ENCODE data around the gene SHC2. TPM values are rescaled to one million over a fixed set of nuclear protein-coding genes. Genes with fewer than 3 reads are reported as not detected.

The SHC2 gene
- total and polyA plus RNA-seq, 9 of the 15 experiments (the other 6 are each of a cell fraction or from before 2014, with no cell fraction given), result 0.14 to 0.36 (median 0.17) TPM; not detected in 5

- intact Hi-C loops (cut with micrococcal nuclease) (no loop called here), in situ Hi-C loops (cut with MboI) (no loop called here)
- no peak overlapping the region for H3K4me3 ChIP-seq
- no TSS peak for BruUV-seq (replicated peaks)
- H3K4me1 ChIP-seq (replicated peaks in 1 of 2; ENCODE audit: control insufficient read depth in 2 of 2, insufficient read depth in 2 of 2, low read length in 2 of 2), result peaks cover 5 to 49% of the 10 kb centered on the region in 2 experiments
- peaks cover 0 to 9% of the 10 kb centered on the region in 2 experiments; a peak in 3 of 5 replicates for H3K27me3 ChIP-seq (ENCODE audit: control insufficient read depth in 2 of 2, insufficient read depth in 2 of 2, low read length in 2 of 2)
- no peak for ATAC-seq
- H2AFZ ChIP-seq (ENCODE audit: low read depth, low read length), result no peak overlapping the region
- no peaks in the 10 kb centered on the region for H3K36me3 ChIP-seq (ENCODE audit: control insufficient read depth, insufficient read depth, low read length)
- H3K4me2 ChIP-seq (ENCODE audit: insufficient read depth, low read length), result no peak overlapping the region
- H3K9me3 ChIP-seq (replicated peaks; ENCODE audit: control insufficient read depth, insufficient read depth, low read depth, low read length), result peaks cover 6% of the 10 kb centered on the region; the same call in 1 of the 2 replicates
- H3K9me1 ChIP-seq (ENCODE audit: control insufficient read depth, insufficient read depth, low read length), result no peaks in the 10 kb centered on the region
- H4K20me1 ChIP-seq (replicated peaks; ENCODE audit: control insufficient read depth, insufficient read depth, low read length), result no peaks in the 10 kb centered on the region
- no peak overlapping the region for H3K27ac ChIP-seq (ENCODE audit: extremely low read depth, low read depth, low read length)
- FAIRE-seq, result no peak
- WGBS (ENCODE audit: insufficient coverage, low coverage, missing lambda C conversion rate), result 29% methylated on average over 20 of the region's 20 CpGs
- peak in 1 of 4 experiments; percentile 6 for DNase-seq (ENCODE audit: extremely low read depth in 1 of 4, low spot score in 3 of 4)
- POLR2A ChIA-PET, result interaction anchor here (0.6 kb wide), 1 partner anchor 92 kb away, joined by 3 read pairs; no protein-coding TSS in a partner anchor
- peaks cover 4% of the 10 kb centered on the region; the same call in 1 of the 3 replicates for H3K79me2 ChIP-seq (ENCODE audit: control insufficient read depth, insufficient read depth, low read length)
- no peak overlapping the region for H3K9ac ChIP-seq (ENCODE audit: insufficient read depth in 1 of 2, low read depth in 2 of 2, low read length in 2 of 2)
- CTCF ChIA-PET (ENCODE audit: low intra/inter-chr PET ratio), result no interaction called here
- TF ChIP-seq JUND (IDR thresholded peaks at IDR 0.05; ENCODE audit: borderline replicate concordance, low read depth, low read length) (no peak), JUND (tag; IDR thresholded peaks at IDR 0.05; ENCODE audit: borderline replicate concordance, low read depth, low read length) (0 out of 3 replicates have a peak, but pooled peaks have one; percentile 12), ZKSCAN8 (CRISPR knock-in tag; IDR thresholded peaks at IDR 0.05) (peak; percentile 97), REST (IDR thresholded peaks at IDR 0.05; ENCODE audit: borderline replicate concordance) (peak; percentile 72), REST (CRISPR knock-in tag; IDR thresholded peaks at IDR 0.05; ENCODE audit: low read depth) (no peak), ZNF347 (CRISPR knock-in tag; IDR thresholded peaks at IDR 0.05; ENCODE audit: low read depth) (no peak), ZNF778 (CRISPR knock-in tag; IDR thresholded peaks at IDR 0.05) (no peak), EHMT2 (IDR thresholded peaks at IDR 0.05) (0 out of 2 replicates have a peak, but pooled peaks have one; percentile 12), ATF3 (IDR thresholded peaks at IDR 0.05) (0 out of 2 replicates have a peak, but pooled peaks have one; percentile 9), ATF3 (CRISPR knock-in tag; conservative IDR thresholded peaks at IDR 0.05) (no peak)
Observed at GRCh38 chr19:482186-483041, 21.6 kb upstream of the SHC2 start.

Measured in K562 (cell line).